ENCODE data around the gene TMEM215. TPM values are rescaled to one million over a fixed set of nuclear protein-coding genes. Genes with fewer than 3 reads are reported as not detected.

Gene TMEM215
- total RNA-seq, result not detected

GRCh38 chr9:32783168-32783891 lies at the start of gene TMEM215:
TSS of gene TMEM215 (plus strand) at chr9:32783540. CDS start at chr9:32784184, 644 bp downstream.
- no peaks in the 10 kb centered on the region for H3K4me1 ChIP-seq (replicated peaks)
- DNase-seq (ENCODE audit: low spot score), result no peak
- H3K36me3 ChIP-seq, result no peaks in the 10 kb centered on the region
- TF ChIP-seq POLR2A (IDR thresholded peaks at IDR 0.05), result no peak
- no peak for TF ChIP-seq CTCF (IDR thresholded peaks at IDR 0.05)
- no peak for TF ChIP-seq POLR2AphosphoS5 (IDR thresholded peaks at IDR 0.05)
- no peak within 1 kb of the TSS for H3K27ac ChIP-seq
- H3K4me3 ChIP-seq, result no peak within 1 kb of the TSS
- H3K9me3 ChIP-seq, result no peaks in the 10 kb centered on the region
- peaks cover 15% of the 10 kb centered on the region for H3K27me3 ChIP-seq (replicated peaks; ENCODE audit: insufficient read depth)
- 2% methylated on average over 56 of the region's 59 CpGs for WGBS
- intact Hi-C loops (cut with DNase I), result no loop called here

GRCh38 chr9:32735476-32735875 lies 47.9 kb upstream of the TMEM215 start:
- no peaks in the 10 kb centered on the region for H3K9me3 ChIP-seq
- no peaks in the 10 kb centered on the region for H3K36me3 ChIP-seq
- TF ChIP-seq POLR2AphosphoS5 (IDR thresholded peaks at IDR 0.05) (no peak), POLR2A (IDR thresholded peaks at IDR 0.05) (no peak), CTCF (IDR thresholded peaks at IDR 0.05) (no peak)
- no peaks in the 10 kb centered on the region for H3K27me3 ChIP-seq (replicated peaks; ENCODE audit: insufficient read depth)
- H3K4me3 ChIP-seq, result no peak overlapping the region
- 47% methylated on average over 3 of the region's 3 CpGs for WGBS
- intact Hi-C loops (cut with DNase I), result no loop called here
- DNase-seq (ENCODE audit: low spot score), result no peak
- H3K27ac ChIP-seq, result no peak overlapping the region
- H3K4me1 ChIP-seq (replicated peaks), result no peaks in the 10 kb centered on the region

DNA sequence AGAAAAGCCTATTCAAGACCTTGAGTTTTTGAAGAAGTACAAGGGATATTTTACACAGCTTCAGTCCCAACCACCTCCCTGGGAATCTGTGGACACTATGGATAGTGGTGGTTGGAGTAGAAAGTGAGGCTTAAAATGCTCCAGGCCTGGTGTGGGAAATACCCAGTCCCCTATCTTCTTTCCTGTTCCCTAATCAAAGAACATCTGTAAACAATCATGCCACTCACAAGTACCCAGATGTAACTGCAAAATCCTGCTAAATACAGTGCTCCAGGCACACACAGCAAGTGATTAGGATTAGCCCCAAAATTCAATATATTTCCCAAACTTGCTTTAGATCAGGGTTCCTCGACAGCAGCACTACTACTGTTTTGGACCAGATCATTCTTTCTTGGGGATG lies 46.0 kb upstream of the TMEM215 start:
- no peak for TF ChIP-seq CTCF (IDR thresholded peaks at IDR 0.05)
- no peak for TF ChIP-seq POLR2A (IDR thresholded peaks at IDR 0.05)
- TF ChIP-seq POLR2AphosphoS5 (IDR thresholded peaks at IDR 0.05), result no peak
- no peak for DNase-seq (ENCODE audit: low spot score)
- WGBS, result 73% methylated on average over 1 of the region's 1 CpG
- H3K36me3 ChIP-seq, result no peaks in the 10 kb centered on the region
- intact Hi-C loops (cut with DNase I), result no loop called here
- no peaks in the 10 kb centered on the region for H3K4me1 ChIP-seq (replicated peaks)
- no peaks in the 10 kb centered on the region for H3K9me3 ChIP-seq
- no peak overlapping the region for H3K27ac ChIP-seq
- H3K27me3 ChIP-seq (replicated peaks; ENCODE audit: insufficient read depth), result no peaks in the 10 kb centered on the region
- H3K4me3 ChIP-seq, result no peak overlapping the region

GRCh38 chr9:32738501-32739172 lies 44.7 kb upstream of the TMEM215 start:
- intact Hi-C loops (cut with DNase I), result no loop called here
- no peak overlapping the region for H3K27ac ChIP-seq
- WGBS, result 86% methylated on average over 4 of the region's 4 CpGs

More at GRCh38 chr9:32738501-32739172, 44.7 kb upstream of the TMEM215 start:
- DNase-seq (ENCODE audit: low spot score), result no peak
- H3K4me1 ChIP-seq (replicated peaks), result no peaks in the 10 kb centered on the region
- no peaks in the 10 kb centered on the region for H3K27me3 ChIP-seq (replicated peaks; ENCODE audit: insufficient read depth)
- TF ChIP-seq POLR2AphosphoS5 (IDR thresholded peaks at IDR 0.05), result no peak
- no peak for TF ChIP-seq POLR2A (IDR thresholded peaks at IDR 0.05)
- no peak for TF ChIP-seq CTCF (IDR thresholded peaks at IDR 0.05)
- H3K36me3 ChIP-seq, result no peaks in the 10 kb centered on the region
- no peaks in the 10 kb centered on the region for H3K9me3 ChIP-seq
- H3K4me3 ChIP-seq, result no peak overlapping the region

Data from prostate gland (tissue), 2 donors.